ENCODE results near the gene TMEM51. TPM values are rescaled to one million over a fixed set of nuclear protein-coding genes. Genes with fewer than 3 reads are reported as not detected.

TMEM51 gene
- total and polyA plus RNA-seq, 2 of the 13 experiments (the other 11 are each of a cell fraction or from before 2014, with no cell fraction given): 12.2 to 22.3 TPM

- TF ChIP-seq, protein P1, sequence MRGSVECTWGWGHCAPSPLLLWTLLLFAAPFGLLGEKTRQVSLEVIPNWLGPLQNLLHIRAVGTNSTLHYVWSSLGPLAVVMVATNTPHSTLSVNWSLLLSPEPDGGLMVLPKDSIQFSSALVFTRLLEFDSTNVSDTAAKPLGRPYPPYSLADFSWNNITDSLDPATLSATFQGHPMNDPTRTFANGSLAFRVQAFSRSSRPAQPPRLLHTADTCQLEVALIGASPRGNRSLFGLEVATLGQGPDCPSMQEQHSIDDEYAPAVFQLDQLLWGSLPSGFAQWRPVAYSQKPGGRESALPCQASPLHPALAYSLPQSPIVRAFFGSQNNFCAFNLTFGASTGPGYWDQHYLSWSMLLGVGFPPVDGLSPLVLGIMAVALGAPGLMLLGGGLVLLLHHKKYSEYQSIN (CRISPR knock-in tag; IDR thresholded peaks at IDR 0.05; ENCODE audit: borderline replicate concordance): no peak
- 0 out of 2 replicates have a peak, but pooled peaks have one; percentile 21 for TF ChIP-seq ARNTL (CRISPR knock-in tag; IDR thresholded peaks at IDR 0.05)
- TF ChIP-seq DPF2 (CRISPR knock-in tag; IDR thresholded peaks at IDR 0.05; ENCODE audit: borderline replicate concordance, low read depth): peak; percentile 84
- TF ChIP-seq, protein P2, sequence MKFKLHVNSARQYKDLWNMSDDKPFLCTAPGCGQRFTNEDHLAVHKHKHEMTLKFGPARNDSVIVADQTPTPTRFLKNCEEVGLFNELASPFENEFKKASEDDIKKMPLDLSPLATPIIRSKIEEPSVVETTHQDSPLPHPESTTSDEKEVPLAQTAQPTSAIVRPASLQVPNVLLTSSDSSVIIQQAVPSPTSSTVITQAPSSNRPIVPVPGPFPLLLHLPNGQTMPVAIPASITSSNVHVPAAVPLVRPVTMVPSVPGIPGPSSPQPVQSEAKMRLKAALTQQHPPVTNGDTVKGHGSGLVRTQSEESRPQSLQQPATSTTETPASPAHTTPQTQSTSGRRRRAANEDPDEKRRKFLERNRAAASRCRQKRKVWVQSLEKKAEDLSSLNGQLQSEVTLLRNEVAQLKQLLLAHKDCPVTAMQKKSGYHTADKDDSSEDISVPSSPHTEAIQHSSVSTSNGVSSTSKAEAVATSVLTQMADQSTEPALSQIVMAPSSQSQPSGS (CRISPR knock-in tag; IDR thresholded peaks at IDR 0.05): 0 out of 2 replicates have a peak, but pooled peaks have one; percentile 38
- no peak for TF ChIP-seq CENPX (CRISPR knock-in tag; IDR thresholded peaks at IDR 0.05)
- peak; percentile 96 for TF ChIP-seq SOX5 (CRISPR knock-in tag; IDR thresholded peaks at IDR 0.05; ENCODE audit: borderline replicate concordance)
- TF ChIP-seq HNF4G (IDR thresholded peaks at IDR 0.05; ENCODE audit: borderline replicate concordance, low read depth, low read length): peak; percentile 82
- TF ChIP-seq HNF4G (CRISPR knock-in tag; IDR thresholded peaks at IDR 0.05; ENCODE audit: borderline replicate concordance, low read depth): no peak
- TF ChIP-seq ELF3 (CRISPR knock-in tag; IDR thresholded peaks at IDR 0.05): peak; percentile 74
- TF ChIP-seq ZNF564 (CRISPR knock-in tag; IDR thresholded peaks at IDR 0.05): no peak
- TF ChIP-seq TARDBP (CRISPR knock-in tag; IDR thresholded peaks at IDR 0.05): peak; percentile 26; the same call in 1 of the 2 replicates
- peak; percentile 76; the same call in 1 of the 2 replicates for TF ChIP-seq AKAP8 (CRISPR knock-in tag; IDR thresholded peaks at IDR 0.05)
- TF ChIP-seq CAMTA2 (CRISPR knock-in tag; IDR thresholded peaks at IDR 0.05; ENCODE audit: borderline replicate concordance): no peak
- TF ChIP-seq ATF7-NPFF (CRISPR knock-in tag; IDR thresholded peaks at IDR 0.05; ENCODE audit: low read depth): no peak
- TF ChIP-seq CREB1 (IDR thresholded peaks at IDR 0.05): no peak
- TF ChIP-seq CREB1 (CRISPR knock-in tag; IDR thresholded peaks at IDR 0.05): peak; percentile 72
- TF ChIP-seq ZNF749 (CRISPR knock-in tag; IDR thresholded peaks at IDR 0.05; ENCODE audit: borderline replicate concordance): no peak
- peak; percentile 78; the same call in 1 of the 2 replicates for TF ChIP-seq SSRP1 (CRISPR knock-in tag; IDR thresholded peaks at IDR 0.05)
- TF ChIP-seq ZNF138 (CRISPR knock-in tag; IDR thresholded peaks at IDR 0.05; ENCODE audit: low read depth): no peak
- no peak for TF ChIP-seq HOXA7 (CRISPR knock-in tag; IDR thresholded peaks at IDR 0.05)
- TF ChIP-seq ETS1 (CRISPR knock-in tag; IDR thresholded peaks at IDR 0.05): no peak
- TF ChIP-seq FOSL1 (CRISPR knock-in tag; IDR thresholded peaks at IDR 0.05; ENCODE audit: borderline replicate concordance): no peak
- TF ChIP-seq RCOR2 (CRISPR knock-in tag; IDR thresholded peaks at IDR 0.05): peak; percentile 85
- TF ChIP-seq, protein P3, sequence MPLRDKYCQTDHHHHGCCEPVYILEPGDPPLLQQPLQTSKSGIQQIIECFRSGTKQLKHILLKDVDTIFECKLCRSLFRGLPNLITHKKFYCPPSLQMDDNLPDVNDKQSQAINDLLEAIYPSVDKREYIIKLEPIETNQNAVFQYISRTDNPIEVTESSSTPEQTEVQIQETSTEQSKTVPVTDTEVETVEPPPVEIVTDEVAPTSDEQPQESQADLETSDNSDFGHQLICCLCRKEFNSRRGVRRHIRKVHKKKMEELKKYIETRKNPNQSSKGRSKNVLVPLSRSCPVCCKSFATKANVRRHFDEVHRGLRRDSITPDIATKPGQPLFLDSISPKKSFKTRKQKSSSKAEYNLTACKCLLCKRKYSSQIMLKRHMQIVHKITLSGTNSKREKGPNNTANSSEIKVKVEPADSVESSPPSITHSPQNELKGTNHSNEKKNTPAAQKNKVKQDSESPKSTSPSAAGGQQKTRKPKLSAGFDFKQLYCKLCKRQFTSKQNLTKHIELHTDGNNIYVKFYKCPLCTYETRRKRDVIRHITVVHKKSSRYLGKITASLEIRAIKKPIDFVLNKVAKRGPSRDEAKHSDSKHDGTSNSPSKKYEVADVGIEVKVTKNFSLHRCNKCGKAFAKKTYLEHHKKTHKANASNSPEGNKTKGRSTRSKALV (CRISPR knock-in tag; IDR thresholded peaks at IDR 0.05): no peak
- peak; percentile 66; the same call in 1 of the 2 replicates for TF ChIP-seq ZFP1 (CRISPR knock-in tag; IDR thresholded peaks at IDR 0.05)
- no peak for TF ChIP-seq EZH2 (conservative IDR thresholded peaks at IDR 0.05; ENCODE audit: low read depth, low read length)
- no peak for TF ChIP-seq HDAC6 (IDR thresholded peaks at IDR 0.05; ENCODE audit: low read depth, low read length)
These were observed 8.2 kb upstream of the TMEM51 start (continued) for GRCh38 chr1:15145327-15145726.
